ENCODE data around the gene RELCH.

- no peak for TF ChIP-seq CTCF (IDR thresholded peaks at IDR 0.05; ENCODE audit: insufficient read depth, low read depth, low read length)
- no peak for TF ChIP-seq EZH2 (IDR thresholded peaks at IDR 0.05; ENCODE audit: insufficient read depth, low read length)
These were observed 14.8 kb downstream of the RELCH start for GRCh38 chr18:62201870-62202269.

Measured in astrocyte (in vitro differentiated cells and primary cell).